Upper lobe of left lung (tissue), 4 donors: ENCODE data around the gene PDE4A.

Source experiments
- CTCF ChIP-seq, 6 experiments: fragments of 450-650 bp in 4 of 6; fragments of 200-600 bp in 2 of 6; sonication (generic) in 2 of 6; IDR thresholded peaks; one replicate each; pipeline ENCODE4 v1.5.1; 2016 to 2019; ENCODE audit warnings: antibody characterized with exemption in 6 of 6
- EP300 ChIP-seq, 4 donors: sonication (generic); formaldehyde crosslinking; IDR thresholded peaks; one replicate each; pipeline ENCODE4 v1.5.1; 2017; ENCODE audit warnings: antibody characterized with exemption in 4 of 4, control low read depth in 2 of 4
- POLR2A ChIP-seq, 4 donors: fragments of 450-650 bp; IDR thresholded peaks; one replicate each; pipeline ENCODE4 v1.5.1; 2016 to 2017; ENCODE audit warnings: antibody characterized with exemption in 4 of 4, mild to moderate bottlenecking in 2 of 4
- POLR2AphosphoS5 ChIP-seq, 2 donors: sonication (generic); formaldehyde crosslinking; IDR thresholded peaks; one replicate each; pipeline ENCODE4 v1.5.1; 2017; ENCODE audit warnings: antibody characterized with exemption in 2 of 2

- no peak for TF ChIP-seq CTCF (IDR thresholded peaks at IDR 0.05)
- no peak for TF ChIP-seq EP300 (IDR thresholded peaks at IDR 0.05)
- TF ChIP-seq POLR2AphosphoS5 (IDR thresholded peaks at IDR 0.05), result no peak
- no peak for TF ChIP-seq POLR2A (IDR thresholded peaks at IDR 0.05)
Measured at GRCh38 chr19:10508707-10509106, 88.4 kb downstream of the PDE4A start.
